GM12873 (cell line): Measurements from ENCODE around the gene NAB1.

ENCODE experiments used
- CTCF ChIP-seq: IDR thresholded peaks from 2 replicates; pipeline ENCODE4 v1.5.1; 2012; ENCODE audit warnings: low read depth, mild to moderate bottlenecking, moderate library complexity, low read length, control low read depth; ENCODE audit not compliant: insufficient read depth; ENCODE audit errors: missing control alignments

The NAB1 gene

GRCh38 chr2:190646780-190647522 lies 1.9 kb upstream of the NAB1 start:
- TF ChIP-seq CTCF, result no peak

- no peak for TF ChIP-seq CTCF
Measured at GRCh38 chr2:190648289-190649034, 421 bp upstream of the NAB1 start.

- TF ChIP-seq CTCF, result no peak
Measured at GRCh38 chr2:190649798-190650390, 1.0 kb downstream of the NAB1 start.

- TF ChIP-seq CTCF, result no peak
Measured at GRCh38 chr2:190651413-190651812, 2.5 kb downstream of the NAB1 start.

GRCh38 chr2:190653231-190653630 lies 4.3 kb downstream of the NAB1 start:
- TF ChIP-seq CTCF, result no peak

GRCh38 chr2:190653931-190654330 lies 5.0 kb downstream of the NAB1 start:
- no peak for TF ChIP-seq CTCF

GRCh38 chr2:190655113-190655512 lies 6.2 kb downstream of the NAB1 start:
- no peak for TF ChIP-seq CTCF
